HG02943 (cell line): ENCODE data around the gene HES5.
A peak's percentile ranks its signal among the peaks of the same experiment; 100 is the strongest.

ENCODE experiments used
- ATAC-seq: cut with Tn5 transposase; IDR thresholded peaks from one replicate; pipeline ENCODE4 v1.9.1; 2021; ENCODE audit warnings: mild to moderate bottlenecking, low read depth, moderate library complexity; ENCODE audit not compliant: unreplicated experiment

Gene HES5

DNA sequence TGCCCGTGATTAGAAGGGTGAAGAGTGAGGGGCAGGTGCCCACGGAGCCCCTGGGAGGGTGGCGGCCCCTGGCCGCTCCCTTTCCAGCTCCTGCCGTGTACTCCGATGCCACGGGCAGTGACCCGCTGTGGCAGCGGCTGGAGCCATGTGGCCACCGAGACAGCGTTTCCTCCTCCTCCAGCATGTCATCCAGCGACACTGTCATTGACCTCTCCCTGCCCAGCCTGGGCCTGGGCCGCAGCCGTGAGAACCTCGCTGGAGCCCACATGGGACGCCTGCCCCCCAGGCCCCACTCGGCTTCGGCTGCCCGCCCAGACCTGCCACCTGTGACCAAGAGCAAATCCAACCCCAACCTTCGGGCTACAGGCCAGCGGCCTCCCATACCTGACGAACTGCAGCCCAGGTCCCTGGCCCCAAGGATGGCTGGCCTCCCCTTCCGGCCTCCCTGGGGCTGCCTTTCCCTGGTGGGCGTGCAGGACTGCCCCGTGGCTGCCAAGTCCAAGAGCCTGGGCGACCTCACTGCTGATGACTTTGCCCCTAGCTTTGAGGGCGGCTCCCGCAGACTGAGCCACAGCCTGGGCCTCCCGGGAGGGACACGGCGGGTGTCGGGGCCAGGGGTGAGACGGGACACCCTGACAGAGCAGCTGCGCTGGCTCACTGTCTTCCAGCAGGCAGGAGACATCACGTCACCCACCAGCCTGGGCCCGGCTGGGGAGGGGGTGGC is 25.7 kb downstream of the HES5 start:
- ATAC-seq: no peak

DNA sequence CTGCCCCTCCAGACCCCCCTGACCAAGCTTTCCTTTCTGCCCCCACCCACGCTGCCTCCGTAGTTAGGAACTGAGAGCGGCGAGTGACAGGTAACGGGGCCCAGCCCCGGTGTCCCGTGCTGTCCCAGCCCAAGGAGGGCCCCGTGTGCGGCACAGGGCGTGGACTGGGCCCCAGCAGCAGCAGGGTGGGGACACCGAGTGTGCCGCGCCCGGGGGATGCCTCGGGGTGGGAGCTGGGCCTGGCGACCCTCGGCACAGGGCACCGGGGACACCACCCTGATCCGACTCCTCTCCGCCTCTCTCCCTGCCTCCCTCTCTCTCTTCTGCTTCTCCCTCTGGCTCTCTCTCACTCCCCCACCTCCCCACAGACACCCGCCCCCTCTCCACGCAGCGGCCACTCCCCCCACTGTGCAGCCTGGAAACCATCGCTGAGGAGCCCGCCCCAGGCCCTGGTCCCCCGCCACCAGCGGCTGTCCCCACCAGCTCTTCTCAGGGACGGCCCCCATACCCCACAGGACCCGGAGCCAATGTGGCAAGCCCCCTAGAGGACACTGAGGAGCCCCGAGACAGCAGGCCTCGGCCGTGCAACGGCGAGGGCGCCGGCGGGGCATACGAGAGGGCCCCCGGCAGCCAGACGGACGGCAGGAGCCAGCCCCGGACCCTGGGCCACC is 26.4 kb downstream of the HES5 start:
- ATAC-seq: no peak

DNA sequence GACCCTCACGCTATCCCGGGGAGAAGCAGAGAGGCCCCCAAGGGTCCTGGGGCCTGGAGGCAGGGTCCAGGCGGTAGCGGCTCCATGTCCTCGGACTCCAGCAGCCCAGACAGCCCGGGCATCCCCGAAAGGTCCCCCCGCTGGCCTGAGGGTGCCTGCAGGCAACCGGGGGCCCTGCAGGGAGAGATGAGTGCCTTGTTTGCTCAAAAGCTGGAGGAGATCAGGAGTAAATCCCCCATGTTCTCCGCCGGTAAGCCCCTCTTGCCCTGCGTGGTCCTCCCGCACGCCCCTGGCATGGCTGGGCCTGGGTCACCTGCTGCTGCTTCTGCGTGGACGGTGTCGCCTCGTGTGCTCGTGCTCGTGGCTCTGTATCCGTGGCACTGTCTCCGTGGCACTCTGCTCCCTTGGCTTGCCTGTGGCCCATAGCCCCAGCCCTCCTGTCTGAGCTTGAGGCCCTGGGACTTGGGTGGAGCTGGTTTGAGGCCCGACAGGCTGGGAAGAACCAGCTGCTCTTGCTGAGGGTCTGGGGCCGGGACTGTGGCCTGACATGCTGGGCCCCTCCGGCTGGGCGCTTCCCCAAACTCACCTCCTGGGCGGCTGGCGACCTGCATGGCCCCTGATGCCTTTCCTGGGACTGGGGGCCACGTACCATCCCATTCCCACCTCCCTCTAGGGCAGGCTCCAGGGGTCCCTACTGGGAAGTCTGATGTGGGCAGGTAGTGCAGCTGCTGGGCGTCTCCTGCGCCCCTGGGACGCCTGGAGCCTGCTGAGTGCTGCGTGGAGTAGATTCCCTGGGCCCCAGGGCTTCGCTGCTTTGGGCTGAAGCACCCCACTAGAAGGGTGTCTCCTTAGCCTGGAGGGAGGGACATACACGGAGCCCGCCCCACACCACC is 27.2 kb downstream of the HES5 start:
- no peak for ATAC-seq

DNA sequence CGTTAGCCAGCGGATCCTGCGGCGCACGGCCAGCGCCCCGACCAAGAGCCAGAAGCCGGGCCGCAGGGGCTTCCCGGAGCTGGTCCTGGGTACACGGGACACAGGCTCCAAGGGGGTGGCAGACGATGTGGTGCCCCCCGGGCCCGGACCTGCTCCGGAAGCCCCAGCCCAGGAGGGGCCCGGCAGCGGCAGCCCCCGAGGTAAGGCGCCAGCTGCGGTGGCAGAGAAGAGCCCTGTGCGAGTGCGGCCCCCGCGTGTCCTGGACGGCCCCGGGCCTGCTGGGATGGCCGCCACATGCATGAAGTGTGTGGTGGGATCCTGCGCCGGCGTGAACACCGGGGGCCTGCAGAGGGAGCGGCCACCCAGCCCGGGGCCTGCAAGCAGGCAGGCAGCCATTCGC is 27.9 kb downstream of the HES5 start:
- ATAC-seq: no peak

DNA sequence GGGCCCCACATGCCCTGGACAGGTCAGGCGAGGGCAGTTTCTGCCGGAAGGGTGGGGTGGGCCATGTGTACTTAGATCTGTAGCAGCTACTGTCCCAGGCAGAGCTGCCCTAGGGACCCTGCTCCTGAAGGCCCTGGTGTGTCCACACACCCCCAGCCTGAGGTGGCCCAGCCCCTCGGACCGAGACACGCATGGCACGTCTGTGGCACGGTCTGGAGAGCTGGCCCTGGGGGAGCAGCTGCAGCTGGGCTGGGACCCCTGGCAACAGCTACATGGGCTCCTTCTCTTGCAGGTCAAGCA is 28.3 kb downstream of the HES5 start:
- ATAC-seq: no peak

DNA sequence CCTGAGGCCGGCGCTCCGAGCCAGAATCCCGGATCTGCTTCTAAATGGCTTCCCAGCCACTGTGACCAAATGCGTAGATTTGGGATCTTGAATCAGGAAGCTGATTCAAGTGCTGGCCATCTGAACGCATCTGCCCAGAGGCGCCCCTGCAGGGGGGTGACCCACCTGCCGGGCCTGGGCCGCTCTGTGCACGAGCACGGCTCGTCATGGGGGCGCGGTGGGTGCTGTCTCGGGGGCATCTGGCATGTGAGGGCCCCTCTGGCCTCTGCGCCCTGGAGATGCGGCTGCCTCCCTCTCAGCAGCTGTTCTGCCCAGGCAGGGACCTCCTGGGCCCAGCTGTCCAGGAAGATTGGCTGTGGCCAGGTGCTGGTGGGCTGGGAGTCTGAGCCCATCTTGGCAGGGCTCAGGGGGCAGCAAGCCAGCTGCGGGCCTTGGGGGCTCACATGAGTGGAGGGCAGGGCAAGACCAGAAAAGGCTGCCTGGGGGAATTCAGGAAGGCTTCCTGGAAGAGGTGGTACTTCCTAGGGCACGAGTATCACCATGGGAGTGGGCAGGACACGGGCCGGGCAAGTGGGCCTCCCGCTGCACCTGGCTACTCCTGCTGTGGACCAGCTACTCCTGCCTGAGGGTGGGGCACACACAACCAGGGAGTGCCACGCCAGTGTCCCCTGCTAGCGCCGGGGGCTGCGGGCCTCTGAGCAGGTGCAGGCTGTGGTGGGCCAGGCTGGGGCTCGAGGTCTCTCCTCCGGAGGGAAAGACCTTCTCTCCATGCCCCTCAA is 28.8 kb downstream of the HES5 start:
- no peak for ATAC-seq

DNA sequence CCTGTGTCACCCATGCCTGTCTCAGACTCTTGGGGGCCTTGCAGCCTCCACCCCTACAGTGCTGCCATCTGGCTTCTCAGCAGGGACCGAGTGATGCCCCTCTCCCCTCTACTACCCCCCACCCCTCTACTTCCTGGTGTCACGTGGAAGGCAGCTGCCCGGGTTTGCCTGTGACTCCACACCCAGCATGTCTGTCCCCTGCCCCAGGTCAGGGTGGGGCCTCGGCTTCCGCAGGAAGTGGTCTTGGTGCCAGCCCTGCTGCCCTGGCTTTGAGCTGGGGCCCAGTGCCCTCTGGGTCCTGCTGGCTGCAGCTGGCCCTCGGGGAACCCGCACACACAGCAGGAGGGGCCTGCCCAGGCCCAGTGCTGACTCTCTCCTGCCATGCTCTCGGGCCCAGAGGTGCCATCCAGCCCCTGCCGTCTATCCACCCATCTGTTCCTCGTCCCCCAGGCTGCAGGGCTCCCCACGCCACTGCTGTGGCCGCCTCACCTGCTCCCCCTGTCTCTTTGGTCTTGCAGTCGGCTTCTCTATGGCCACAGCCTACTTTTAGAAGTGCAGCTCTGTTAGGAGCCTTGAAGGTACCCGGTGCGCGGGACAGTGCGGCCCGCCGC is 30.0 kb downstream of the HES5 start:
- no peak for ATAC-seq

DNA sequence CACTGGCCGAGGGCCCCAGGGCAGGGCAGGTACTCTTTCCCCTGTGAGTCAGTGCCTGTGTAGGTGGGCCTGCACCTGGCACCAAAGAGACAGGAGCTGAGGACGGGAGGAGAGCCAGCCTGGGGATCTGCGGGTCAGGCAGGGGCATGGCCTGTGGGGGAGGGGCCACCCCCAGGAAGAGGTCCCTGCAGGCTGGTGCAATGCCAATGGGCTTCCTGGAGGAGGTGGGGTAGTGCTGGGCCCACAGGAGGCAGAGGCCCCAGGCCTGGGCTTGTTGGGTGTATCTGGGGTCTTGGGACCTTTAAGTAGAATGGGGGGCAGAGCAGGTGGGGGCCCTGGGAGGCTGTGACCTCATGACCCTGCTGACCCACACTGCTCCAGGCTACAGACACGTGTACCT is 30.8 kb downstream of the HES5 start:
- ATAC-seq: no peak

DNA sequence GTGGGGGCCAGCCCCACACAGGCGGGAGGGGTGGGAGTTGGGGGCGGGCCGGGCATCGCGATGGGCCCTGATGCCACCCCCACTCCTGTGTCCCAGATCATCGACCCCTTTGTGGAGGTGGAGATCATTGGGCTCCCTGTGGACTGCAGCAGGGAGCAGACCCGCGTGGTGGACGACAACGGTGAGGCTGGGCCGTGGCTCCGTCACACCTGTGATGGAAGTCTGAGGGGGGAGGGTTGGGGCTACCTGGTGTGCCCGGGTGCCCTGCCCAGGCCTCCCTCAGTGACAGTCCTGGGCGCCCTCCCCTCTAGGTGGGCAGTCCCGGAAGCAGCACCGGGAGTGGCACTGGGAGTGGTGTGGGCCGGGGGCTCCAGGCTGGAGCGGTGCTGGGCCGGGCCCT is 31.4 kb downstream of the HES5 start:
- ATAC-seq: no peak

DNA sequence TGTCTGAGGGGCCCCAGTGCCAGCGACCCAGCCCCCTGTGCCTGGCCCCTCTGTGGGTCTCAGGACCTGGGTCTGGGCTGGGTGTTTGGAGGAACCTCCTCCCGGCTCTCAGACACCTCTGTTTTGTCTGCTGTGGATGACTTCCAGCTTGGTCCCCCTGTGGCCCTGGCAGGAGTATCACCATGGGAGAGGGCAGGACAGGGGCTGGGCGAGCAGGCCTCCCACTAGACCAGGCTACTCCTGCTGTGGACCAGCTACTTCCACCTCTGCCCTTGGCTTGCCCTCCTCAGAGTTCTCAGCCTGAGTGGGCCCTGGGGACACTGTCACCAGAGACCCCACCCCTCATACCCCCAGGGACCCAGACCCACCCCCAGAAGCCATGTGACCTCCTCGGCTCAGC is 32.2 kb downstream of the HES5 start:
- ATAC-seq: no peak

DNA sequence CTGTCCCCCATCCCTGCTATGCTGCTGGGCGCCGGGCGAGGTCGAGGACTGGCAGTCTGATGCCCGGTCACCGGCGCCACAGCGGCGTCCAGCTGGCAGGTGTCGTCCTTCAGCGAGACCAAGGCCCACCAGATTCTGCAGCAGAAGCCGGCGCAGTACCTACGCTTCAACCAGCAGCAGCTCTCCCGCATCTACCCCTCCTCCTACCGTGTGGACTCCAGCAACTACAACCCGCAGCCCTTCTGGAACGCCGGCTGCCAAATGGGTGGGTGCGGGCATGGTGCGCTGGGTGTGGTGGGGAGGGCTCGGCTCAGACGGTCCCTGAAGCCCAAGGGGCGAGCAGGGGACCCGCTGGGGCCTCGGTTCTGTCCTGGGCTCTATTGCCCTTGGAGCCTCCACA is 33.3 kb downstream of the HES5 start:
- no peak for ATAC-seq

DNA sequence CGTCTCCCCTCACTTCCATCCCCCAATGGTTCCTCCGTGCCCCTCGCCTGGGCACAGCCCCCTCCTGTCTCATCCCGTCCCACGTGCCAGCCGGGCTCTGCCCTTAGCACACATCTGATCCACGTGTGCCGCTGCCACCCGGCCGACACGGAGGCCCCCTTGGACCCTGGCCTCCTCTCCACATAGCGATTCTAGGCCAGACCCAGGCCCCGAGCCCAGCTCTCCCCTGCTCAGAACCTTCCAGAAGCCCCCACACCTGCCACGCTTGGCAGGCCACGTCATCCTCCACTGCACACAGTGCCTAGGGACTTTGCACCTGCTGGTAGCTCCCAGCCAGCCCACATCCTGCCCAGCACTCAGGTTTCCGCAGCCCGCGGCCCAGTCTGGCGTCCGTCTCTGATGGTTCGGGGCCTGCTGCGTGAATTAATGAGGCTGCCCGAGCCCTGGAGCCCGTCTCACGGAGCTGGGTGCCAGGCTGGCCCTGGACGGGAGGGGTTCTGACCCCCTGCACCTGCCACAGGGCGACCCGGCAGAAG is 33.9 kb downstream of the HES5 start:
- peak; percentile 57 for ATAC-seq

DNA sequence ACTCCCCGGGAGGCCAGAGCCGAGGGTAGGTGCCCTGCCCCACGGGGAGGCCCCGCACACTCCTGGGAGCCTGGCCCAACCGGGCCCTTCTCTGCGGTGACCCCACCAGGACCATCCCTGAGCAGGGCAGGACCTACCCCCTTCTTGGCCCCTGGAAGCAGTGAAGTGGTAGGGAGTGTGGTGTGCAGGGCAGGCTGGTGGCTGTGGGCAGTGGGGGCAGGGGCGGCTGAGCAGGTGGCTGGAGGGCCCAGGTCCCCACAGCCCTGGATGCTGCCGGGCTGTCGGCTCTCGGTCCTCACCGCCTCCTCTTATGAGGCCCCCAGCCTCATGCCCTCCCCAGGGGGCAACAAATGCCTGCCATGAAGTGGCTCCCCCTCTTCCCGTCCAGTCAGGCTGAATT is 34.5 kb downstream of the HES5 start:
- ATAC-seq: peak; percentile 9

DNA sequence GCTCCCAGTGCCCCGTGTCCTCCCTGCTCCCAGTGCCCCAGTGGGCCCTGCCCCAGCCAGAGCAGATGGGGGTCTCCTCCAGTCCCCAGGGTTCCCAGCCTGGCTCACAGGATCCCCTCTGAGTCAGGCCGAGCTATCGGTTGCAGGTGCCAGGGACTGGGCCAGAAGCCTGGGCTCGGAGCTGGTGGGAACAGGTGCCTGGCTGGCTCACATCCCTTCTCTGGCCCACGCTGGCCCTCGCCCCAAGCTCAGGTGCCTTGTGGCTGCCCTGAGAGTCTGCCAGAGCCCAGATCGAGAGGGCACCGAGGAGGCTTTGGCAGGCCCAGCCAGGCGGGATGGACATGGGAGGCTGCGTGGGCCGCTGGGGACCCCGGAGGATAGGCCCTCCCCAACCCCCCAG is 35.0 kb downstream of the HES5 start:
- no peak for ATAC-seq

DNA sequence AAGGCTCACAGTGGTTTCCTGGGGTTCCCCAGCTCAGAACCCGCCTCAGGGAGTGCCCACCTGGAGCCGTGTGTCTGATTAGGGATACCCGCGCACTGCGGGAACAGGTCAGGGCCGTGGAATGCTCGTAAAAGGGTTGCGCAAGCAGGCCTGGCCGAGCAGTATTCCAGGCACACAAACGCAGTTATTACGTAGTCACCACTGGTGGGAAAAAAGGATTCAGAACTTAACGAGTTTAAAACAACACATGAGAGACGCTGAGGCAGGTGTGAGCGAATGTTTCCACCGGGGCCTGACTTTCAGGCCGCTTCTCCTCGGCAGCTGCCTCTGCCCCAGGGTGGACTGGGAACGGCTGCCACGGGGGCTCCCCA is 35.8 kb downstream of the HES5 start:
- no peak for ATAC-seq

DNA sequence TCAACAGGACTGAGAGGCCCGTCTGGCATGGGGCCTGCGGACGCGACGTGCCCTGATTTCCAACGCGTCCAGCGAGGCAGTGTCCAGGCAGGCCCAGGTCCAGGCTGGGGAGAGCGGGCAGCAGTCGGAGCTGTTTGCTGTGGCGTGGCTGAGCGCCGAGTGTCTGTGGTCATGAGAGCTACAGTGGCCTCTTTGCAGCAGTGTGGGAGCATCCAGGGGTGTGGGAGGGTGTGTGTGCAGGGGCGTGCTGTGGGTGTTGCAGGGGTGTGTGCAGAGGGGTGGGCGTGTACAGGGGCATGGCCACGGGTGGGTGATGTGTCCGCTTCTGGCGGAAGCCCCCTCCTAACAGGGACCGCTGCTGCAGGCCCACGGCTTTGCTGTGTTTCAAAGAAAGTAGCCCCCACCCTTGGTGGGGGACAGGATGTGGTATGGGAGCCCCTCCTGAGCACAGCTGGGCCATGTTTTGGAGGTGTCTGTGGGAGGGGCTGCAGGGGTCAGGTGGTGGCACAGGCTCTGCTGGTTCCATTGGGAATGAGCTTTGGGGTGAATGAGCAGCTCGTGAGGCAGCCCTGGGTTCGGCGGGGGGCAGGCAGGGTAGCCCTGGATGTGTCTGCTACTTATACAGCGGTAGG is 36.3 kb downstream of the HES5 start:
- ATAC-seq: no peak

DNA sequence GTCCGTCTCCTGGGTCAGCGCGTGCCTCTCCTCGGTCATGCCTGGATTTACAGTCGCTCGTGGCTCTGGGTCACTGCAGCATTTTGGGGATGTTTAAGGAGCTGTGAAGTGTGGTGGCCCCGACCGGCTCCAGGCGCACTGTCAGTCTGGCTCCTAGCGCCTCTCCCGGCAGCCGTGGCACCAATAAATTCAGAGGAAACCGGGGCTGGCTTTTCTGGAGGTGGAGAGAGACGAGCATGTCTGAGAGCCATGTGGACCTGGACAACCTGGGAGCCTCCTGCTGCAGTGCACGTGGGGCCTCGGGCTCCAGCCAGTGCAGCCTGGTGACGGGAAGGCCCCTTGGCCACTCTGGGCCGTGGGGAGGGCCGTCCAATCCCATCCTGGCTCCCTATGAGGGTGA is 36.8 kb downstream of the HES5 start:
- ATAC-seq: no peak

DNA sequence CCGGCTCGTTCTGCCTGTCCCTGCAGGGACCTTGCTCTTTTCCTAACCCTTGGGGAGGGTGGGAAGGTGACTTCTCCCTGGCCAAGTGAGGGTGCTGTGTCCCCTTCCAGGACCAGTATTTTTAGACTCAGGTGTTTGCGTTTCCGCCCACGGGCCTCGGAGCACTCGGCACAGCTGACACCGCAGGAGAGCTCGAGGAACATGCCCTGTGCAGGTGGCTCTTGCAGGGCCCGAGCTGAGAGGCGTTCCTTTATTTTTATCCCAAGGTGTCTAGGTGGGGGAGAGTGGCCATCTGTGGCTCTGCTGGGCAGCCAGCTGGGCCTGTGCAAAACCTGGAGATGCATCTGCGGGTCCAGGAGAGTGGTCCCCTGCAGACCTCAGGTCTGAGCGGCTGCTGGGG is 38.0 kb downstream of the HES5 start:
- no peak for ATAC-seq

DNA sequence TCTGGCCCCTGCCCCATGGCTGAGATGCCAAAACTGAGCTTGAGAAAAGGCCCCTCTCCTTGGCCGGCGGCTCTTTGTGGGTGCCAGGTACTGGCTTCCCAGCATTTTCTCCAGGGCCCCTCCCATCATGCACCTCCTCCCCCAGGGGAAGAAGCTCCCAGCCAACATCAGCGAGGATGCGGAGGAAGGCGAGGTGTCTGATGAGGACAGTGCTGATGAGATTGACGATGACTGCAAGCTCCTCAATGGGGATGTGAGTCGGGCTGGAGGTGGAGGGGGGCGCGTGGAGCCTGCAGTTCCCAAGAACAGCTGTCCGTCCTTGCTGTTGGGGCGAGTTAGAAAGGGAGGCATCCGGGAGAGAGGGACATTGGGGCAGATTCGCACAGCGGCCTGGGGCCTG is 40.4 kb downstream of the HES5 start:
- ATAC-seq: no peak

DNA sequence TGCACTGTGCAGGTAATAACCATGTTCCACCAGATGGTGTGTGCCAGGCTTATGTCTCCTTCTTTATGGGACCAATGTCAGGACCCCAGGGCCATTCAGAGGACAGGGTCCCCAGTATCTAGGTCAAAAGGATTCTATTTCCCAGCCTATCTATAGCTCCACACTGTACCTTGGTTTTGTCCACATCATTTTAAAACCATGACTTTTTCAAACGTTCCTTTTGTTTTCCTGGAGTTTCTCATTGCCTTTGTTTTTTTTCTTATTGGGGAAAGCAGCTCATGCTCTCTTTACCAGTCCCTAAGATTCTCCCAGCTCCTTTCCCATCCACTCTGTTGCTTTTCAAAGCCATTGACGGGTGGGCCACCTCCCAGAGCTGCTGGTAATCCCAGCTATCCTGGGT is 41.4 kb downstream of the HES5 start:
- ATAC-seq: no peak
